ENCODE measurements around the gene NEUROD4. TPM values are rescaled to one million over a fixed set of nuclear protein-coding genes. Genes with fewer than 3 reads are reported as not detected.

Gene NEUROD4
- total RNA-seq, 4 donors from 2014 or later = not detected

DNA sequence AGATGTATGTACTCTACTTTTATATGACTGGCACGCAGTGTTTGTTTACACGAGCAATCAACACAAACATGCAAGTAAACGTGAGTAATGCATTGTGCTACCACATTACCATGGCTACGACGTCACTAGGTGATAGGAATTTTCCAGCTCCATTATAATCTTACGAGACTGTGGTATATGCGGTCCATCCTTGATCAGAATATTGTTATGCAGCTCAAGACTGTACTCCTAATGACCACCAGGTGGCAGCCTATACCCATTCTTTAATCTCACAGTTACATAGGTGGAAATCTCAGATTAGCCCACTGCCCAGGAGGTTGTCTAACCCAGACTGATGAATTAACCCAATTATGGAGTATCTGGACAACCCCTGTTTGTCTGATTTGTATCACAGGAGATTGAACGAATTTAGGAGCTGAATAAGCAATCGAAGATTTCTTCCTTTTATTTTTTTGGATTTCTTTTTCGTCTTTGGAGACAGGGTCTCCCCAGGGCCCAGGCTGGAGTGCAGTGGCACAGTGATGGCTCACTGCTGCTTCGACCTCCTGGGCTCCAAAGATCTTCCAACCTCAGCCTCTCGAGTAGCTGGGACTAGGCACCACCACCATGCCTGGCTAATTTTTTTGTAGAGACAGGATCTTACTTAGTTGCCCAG lies 26.5 kb upstream of the NEUROD4 start:
- in situ Hi-C loops (cut with MboI; ENCODE audit: low sequenced_read_pairs in 4 of 4) (loop anchor here (5.0 to 10.0 kb wide), 3 partner anchors 79 to 151 kb away; no protein-coding TSS in a partner anchor), intact Hi-C loops (cut with DNase I; ENCODE audit: low total_unique reads) (loop anchor here (1.0 kb wide), 1 partner anchor 80 kb away; no protein-coding TSS in a partner anchor)
- no peak for TF ChIP-seq POLR2A (IDR thresholded peaks at IDR 0.05)
- TF ChIP-seq, protein P1, sequence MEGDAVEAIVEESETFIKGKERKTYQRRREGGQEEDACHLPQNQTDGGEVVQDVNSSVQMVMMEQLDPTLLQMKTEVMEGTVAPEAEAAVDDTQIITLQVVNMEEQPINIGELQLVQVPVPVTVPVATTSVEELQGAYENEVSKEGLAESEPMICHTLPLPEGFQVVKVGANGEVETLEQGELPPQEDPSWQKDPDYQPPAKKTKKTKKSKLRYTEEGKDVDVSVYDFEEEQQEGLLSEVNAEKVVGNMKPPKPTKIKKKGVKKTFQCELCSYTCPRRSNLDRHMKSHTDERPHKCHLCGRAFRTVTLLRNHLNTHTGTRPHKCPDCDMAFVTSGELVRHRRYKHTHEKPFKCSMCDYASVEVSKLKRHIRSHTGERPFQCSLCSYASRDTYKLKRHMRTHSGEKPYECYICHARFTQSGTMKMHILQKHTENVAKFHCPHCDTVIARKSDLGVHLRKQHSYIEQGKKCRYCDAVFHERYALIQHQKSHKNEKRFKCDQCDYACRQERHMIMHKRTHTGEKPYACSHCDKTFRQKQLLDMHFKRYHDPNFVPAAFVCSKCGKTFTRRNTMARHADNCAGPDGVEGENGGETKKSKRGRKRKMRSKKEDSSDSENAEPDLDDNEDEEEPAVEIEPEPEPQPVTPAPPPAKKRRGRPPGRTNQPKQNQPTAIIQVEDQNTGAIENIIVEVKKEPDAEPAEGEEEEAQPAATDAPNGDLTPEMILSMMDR (IDR thresholded peaks at IDR 0.05 in 4 of 5, conservative IDR thresholded peaks at IDR 0.05 in 1 of 5) = peak; percentile 72 to 87 (median 81)
- no peak overlapping the region for H3K4me3 ChIP-seq
- DNase-seq = peak in 1 of 2 donors; percentile 15
- H3K4me1 ChIP-seq = peaks cover 0 to 4% of the 10 kb centered on the region in 2 donors
- H3K9me3 ChIP-seq = no peaks in the 10 kb centered on the region
- H3K27ac ChIP-seq = no peak overlapping the region
- ATAC-seq = peak; percentile 77 to 78
- no peaks in the 10 kb centered on the region for H3K27me3 ChIP-seq
- H3K36me3 ChIP-seq = no peaks in the 10 kb centered on the region

DNA sequence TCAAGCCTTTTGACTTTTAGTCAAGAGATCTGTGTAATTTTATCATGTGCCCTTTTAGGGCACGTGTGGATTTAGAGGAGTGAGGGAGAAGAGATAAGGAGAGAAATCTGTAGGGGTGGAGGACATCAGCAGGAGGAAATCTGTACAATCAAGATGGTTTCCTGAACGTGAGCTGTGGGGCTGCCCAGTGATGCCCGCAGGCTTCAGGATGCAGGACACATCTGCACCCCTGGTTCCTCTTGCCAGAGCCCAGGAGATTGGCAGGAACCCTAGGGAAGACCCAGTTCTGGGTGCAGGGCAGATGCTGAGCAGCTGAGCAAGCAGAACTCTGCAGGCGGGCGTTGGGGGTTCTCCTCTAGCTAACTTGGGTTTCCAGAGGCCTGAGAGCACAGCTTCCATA lies 23.6 kb upstream of the NEUROD4 start:
- H3K36me3 ChIP-seq = no peaks in the 10 kb centered on the region
- no peaks in the 10 kb centered on the region for H3K9me3 ChIP-seq
- no peak for ATAC-seq
- H3K4me1 ChIP-seq = no peaks in the 10 kb centered on the region
- DNase-seq = no peak
- no peaks in the 10 kb centered on the region for H3K27me3 ChIP-seq
- TF ChIP-seq, protein P1 (IDR thresholded peaks at IDR 0.05 in 4 of 5, conservative IDR thresholded peaks at IDR 0.05 in 1 of 5) = no peak
- no peak for TF ChIP-seq POLR2A (IDR thresholded peaks at IDR 0.05)
- in situ Hi-C loops (cut with MboI; ENCODE audit: low sequenced_read_pairs in 4 of 4) (loop anchor here in 1 of 4 donors (10.0 kb wide), 1 partner anchor 149 kb away; no protein-coding TSS in a partner anchor), intact Hi-C loops (cut with DNase I; ENCODE audit: low total_unique reads) (no loop called here)
- no peak overlapping the region for H3K27ac ChIP-seq
- H3K4me3 ChIP-seq = no peak overlapping the region

DNA sequence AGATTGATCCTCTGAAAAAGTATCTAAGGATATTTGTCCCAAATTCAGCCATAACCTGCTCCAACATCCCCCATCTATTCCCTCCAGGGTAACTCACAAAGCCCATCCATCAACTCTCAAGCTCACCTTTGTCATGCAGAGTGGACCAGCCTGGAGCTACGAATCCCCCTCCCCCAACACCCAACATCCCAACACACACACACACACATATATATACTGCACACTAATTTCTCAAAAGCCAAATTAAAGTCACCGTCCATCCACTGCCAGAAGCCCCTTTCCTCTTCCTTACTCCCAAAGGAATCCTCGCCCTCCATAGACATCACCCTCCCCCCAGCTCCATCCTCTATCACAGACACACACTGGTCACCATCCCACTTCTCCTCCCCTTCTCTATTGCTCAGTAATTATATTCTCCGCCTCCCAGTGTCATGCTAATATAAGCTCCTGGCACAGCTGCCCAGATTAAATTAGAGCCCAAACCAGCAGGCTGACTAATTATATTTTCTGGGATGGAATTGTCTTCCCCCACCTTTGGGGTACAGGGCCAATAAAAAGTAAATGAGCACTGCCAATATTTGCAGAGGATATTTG lies 21.7 kb upstream of the NEUROD4 start:
- TF ChIP-seq, protein P1 (IDR thresholded peaks at IDR 0.05 in 4 of 5, conservative IDR thresholded peaks at IDR 0.05 in 1 of 5) = no peak
- no peak for TF ChIP-seq POLR2A (IDR thresholded peaks at IDR 0.05)
- in situ Hi-C loops (cut with MboI; ENCODE audit: low sequenced_read_pairs in 4 of 4) = loop anchor here in 1 of 4 donors (10.0 kb wide), 1 partner anchor 147 kb away; no protein-coding TSS in a partner anchor
- DNase-seq = no peak
- no peak for ATAC-seq
- no peaks in the 10 kb centered on the region for H3K9me3 ChIP-seq
- no peak overlapping the region for H3K27ac ChIP-seq
- intact Hi-C loops (cut with DNase I; ENCODE audit: low total_unique reads) = no loop called here
- no peak overlapping the region for H3K4me3 ChIP-seq
- H3K4me1 ChIP-seq = no peaks in the 10 kb centered on the region
- H3K27me3 ChIP-seq = no peaks in the 10 kb centered on the region
- H3K36me3 ChIP-seq = no peaks in the 10 kb centered on the region

DNA sequence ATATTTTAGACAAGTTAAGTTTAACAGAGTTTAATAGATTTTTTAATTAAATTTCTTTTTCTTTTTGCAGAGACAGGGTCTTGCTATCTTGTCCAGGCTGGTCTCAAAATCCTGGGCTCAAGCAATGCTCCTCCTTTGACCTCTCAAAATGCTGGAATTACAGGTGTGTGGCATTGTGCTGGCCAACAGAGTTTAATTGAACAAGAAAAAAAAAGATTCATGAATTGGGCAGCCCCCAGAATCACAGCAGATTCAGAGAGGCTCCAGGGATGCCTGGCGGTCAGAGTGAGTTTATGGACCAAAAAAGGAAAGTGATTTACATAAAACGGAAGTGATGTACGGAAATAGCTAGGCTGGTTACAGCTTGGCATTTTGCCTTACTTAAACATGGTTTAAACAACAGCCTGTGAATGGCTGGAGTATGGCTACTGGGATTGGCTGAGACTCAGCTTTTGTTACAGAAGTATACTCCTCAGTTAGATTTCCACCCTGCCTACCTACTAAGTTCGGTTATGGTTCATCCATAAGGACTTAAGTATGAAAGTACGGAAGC lies 20.7 kb upstream of the NEUROD4 start:
- no peak overlapping the region for H3K4me3 ChIP-seq
- DNase-seq = no peak
- no peak for TF ChIP-seq POLR2A (IDR thresholded peaks at IDR 0.05)
- TF ChIP-seq, protein P1 (IDR thresholded peaks at IDR 0.05 in 4 of 5, conservative IDR thresholded peaks at IDR 0.05 in 1 of 5) = no peak
- H3K27ac ChIP-seq = no peak overlapping the region
- in situ Hi-C loops (cut with MboI; ENCODE audit: low sequenced_read_pairs in 4 of 4) (loop anchor here in 1 of 4 donors (10.0 kb wide), 1 partner anchor 146 kb away; no protein-coding TSS in a partner anchor), intact Hi-C loops (cut with DNase I; ENCODE audit: low total_unique reads) (no loop called here)
- no peaks in the 10 kb centered on the region for H3K27me3 ChIP-seq
- no peak for ATAC-seq
- H3K36me3 ChIP-seq = no peaks in the 10 kb centered on the region
- no peaks in the 10 kb centered on the region for H3K9me3 ChIP-seq
- H3K4me1 ChIP-seq = no peaks in the 10 kb centered on the region

Measured in gastrocnemius medialis (tissue), 4 donors.